Panc1 (cell line): Measurements from ENCODE around the gene FGF5. TPM values are rescaled to one million over a fixed set of nuclear protein-coding genes. Genes with fewer than 3 reads are reported as not detected.

Source experiments
- ATAC-seq: fragments of 200-7000 bp; cut with Tn5 transposase; 2 replicates; pipeline ENCODE4 v1.9.1; 2020; ENCODE audit warnings: mild to moderate bottlenecking, moderate library complexity
- BruUV-seq: library from RNA; stranded (reverse); fragments of 400-500 nt; replicated peaks from 2 replicates; lab custom pipeline; 2021; lab: Mats Ljungman, UMichigan
- CTCF ChIA-PET: fragments of 300-600 bp; sonication (Branson Sonifier 250); formaldehyde crosslinking; loops from one replicate; lab custom pipeline; 2022; ENCODE audit warnings: antibody characterized with exemption; lab: Charles Lee
- POLR2A ChIA-PET: fragments of 300-600 bp; sonication (Branson Sonifier 250); formaldehyde crosslinking; loops from one replicate; lab custom pipeline; 2022; ENCODE audit warnings: antibody characterized with exemption; lab: Charles Lee
- DNase-seq: peaks from one replicate; pipeline ENCODE4 v3.0.0-alpha.2; 2010; ENCODE audit warnings: low read depth, low spot score
- H3K27ac ChIP-seq: 2 replicates; pipeline ENCODE4 v1.5.1; 2011; ENCODE audit warnings: mild to moderate bottlenecking, low read length, inconsistent platforms
- H3K27me3 ChIP-seq: fragments of 200-500 bp; sonication (Bioruptor generic); 2 replicates; pipeline ENCODE4 v1.6.0; 2014; ENCODE audit warnings: low read length, inconsistent platforms; ENCODE audit not compliant: control insufficient read depth, insufficient read depth
- H3K36me3 ChIP-seq: fragments of 200-500 bp; sonication (Bioruptor generic); 2 replicates; pipeline ENCODE4 v1.5.1; 2014; ENCODE audit warnings: inconsistent platforms, mild to moderate bottlenecking, low read length, moderate library complexity; ENCODE audit not compliant: control insufficient read depth, insufficient read depth
- H3K4me1 ChIP-seq: 2 replicates; pipeline ENCODE4 v1.5.1; 2011; ENCODE audit warnings: inconsistent platforms, mild to moderate bottlenecking, low read length, moderate library complexity; ENCODE audit not compliant: control insufficient read depth, insufficient read depth
- H3K4me3 ChIP-seq, 2 experiments: 2 replicates each; pipeline ENCODE4 v1.5.1; 2011 to 2012; ENCODE audit warnings: low read depth in 2 of 2, low read length in 2 of 2, mild to moderate bottlenecking in 2 of 2, inconsistent platforms in 1 of 2, moderate library complexity in 1 of 2
- H3K9me3 ChIP-seq: fragments of 200-500 bp; sonication (Bioruptor generic); 2 replicates; pipeline ENCODE4 v1.5.1; 2014; ENCODE audit warnings: low read depth, mild to moderate bottlenecking, inconsistent platforms, low read length, moderate library complexity; ENCODE audit not compliant: control insufficient read depth, insufficient read depth
- CTCF ChIP-seq: fragments of 450-650 bp; IDR thresholded peaks from 2 replicates; pipeline ENCODE4 v1.5.1; 2017; ENCODE audit warnings: mild to moderate bottlenecking
- POLR2AphosphoS5 ChIP-seq: IDR thresholded peaks from 2 replicates; pipeline ENCODE4 v1.6.1; 2012; ENCODE audit warnings: mild to moderate bottlenecking, low read depth, low read length, moderate library complexity
- REST ChIP-seq, 2 experiments: IDR thresholded peaks; 2 replicates each; pipeline ENCODE4 v1.6.1; 2011 to 2012; ENCODE audit warnings: low read depth in 2 of 2, control low read depth in 1 of 2, low read length in 1 of 2, mild to moderate bottlenecking in 1 of 2, moderate library complexity in 1 of 2; ENCODE audit not compliant: insufficient read depth in 1 of 2
- SIN3A ChIP-seq: IDR thresholded peaks from 2 replicates; pipeline ENCODE4 v1.6.1; 2012; ENCODE audit warnings: low read depth, mild to moderate bottlenecking, low read length, moderate library complexity, borderline replicate concordance; ENCODE audit not compliant: insufficient read depth
- TCF7L2 ChIP-seq: IDR thresholded peaks from 2 replicates; pipeline ENCODE4 v1.6.1; 2011; ENCODE audit warnings: mild to moderate bottlenecking, low read depth, low read length, inconsistent platforms
- in situ Hi-C: cut with HindIII; loops from 2 replicates; pipeline ENCODE4 v1.10.0; 2016; ENCODE audit warnings: low sequenced_read_pairs, low pct_unique_long_range_greater_than_20kb
- intact Hi-C: fragments of 100-400 bp; cut with micrococcal nuclease; formaldehyde crosslinking; loops from one replicate; pipeline ENCODE4 v1.10.0; 2022; ENCODE audit not compliant: unreplicated experiment
- total RNA-seq: library from RNA; stranded (reverse); gene quantifications from one replicate; pipeline ENCODE4 v1.2.1, GENCODE V29; 2021; ENCODE audit not compliant: unreplicated experiment

Gene FGF5
- total RNA-seq, 1 experiment from 2014 or later: 1.3 TPM

- TF ChIP-seq REST (IDR thresholded peaks at IDR 0.05; ENCODE audit: insufficient read depth in 1 of 2, low read depth in 2 of 2, low read length in 1 of 2): no peak
- no peak for TF ChIP-seq SIN3A
- TF ChIP-seq POLR2AphosphoS5: no peak
- no peak for TF ChIP-seq TCF7L2
- no peak for TF ChIP-seq CTCF
- DNase-seq (no peak), ATAC-seq (no peak)
- no peaks in the 10 kb centered on the region for H3K9me3 ChIP-seq
- H3K36me3 ChIP-seq: no peaks in the 10 kb centered on the region
- in situ Hi-C loops: no loop called here
- BruUV-seq: no TSS peak
- no peaks in the 10 kb centered on the region for H3K4me1 ChIP-seq
- ChIA-PET POLR2A (no interaction called here), CTCF (no interaction called here)
- H3K27me3 ChIP-seq: 0 out of 2 replicates have a peak, but pooled peaks cover 3% of the 10 kb centered on the region
- intact Hi-C loops: no loop called here
- H3K27ac ChIP-seq: no peak overlapping the region
- H3K4me3 ChIP-seq: no peak overlapping the region; a peak in 1 of 4 replicates
Measured at GRCh38 chr4:80270868-80271267, 4.4 kb downstream of the FGF5 start.

- ChIA-PET CTCF (no interaction called here), POLR2A (no interaction called here)
- H3K4me3 ChIP-seq: no peak overlapping the region
- H3K27ac ChIP-seq: no peak overlapping the region
- intact Hi-C loops: no loop called here
- H3K9me3 ChIP-seq: no peaks in the 10 kb centered on the region
- no peaks in the 10 kb centered on the region for H3K36me3 ChIP-seq
- 0 out of 2 replicates have a peak, but pooled peaks cover 3% of the 10 kb centered on the region for H3K27me3 ChIP-seq
- H3K4me1 ChIP-seq: no peaks in the 10 kb centered on the region
- BruUV-seq: no TSS peak
- no peak for TF ChIP-seq CTCF
- ATAC-seq (no peak), DNase-seq (no peak)
- in situ Hi-C loops: no loop called here
Measured at GRCh38 chr4:80271801-80272200, 5.3 kb downstream of the FGF5 start.

- no peak overlapping the region for H3K4me3 ChIP-seq
- CTCF ChIA-PET: no interaction called here
- H3K27ac ChIP-seq: no peak overlapping the region
- in situ Hi-C loops (no loop called here), intact Hi-C loops (no loop called here)
- no peak for TF ChIP-seq SIN3A
- no peak for TF ChIP-seq CTCF
- no peak for TF ChIP-seq POLR2AphosphoS5
- TF ChIP-seq REST (IDR thresholded peaks at IDR 0.05; ENCODE audit: insufficient read depth in 1 of 2, low read depth in 2 of 2, low read length in 1 of 2): no peak
- no peak for TF ChIP-seq TCF7L2
- H3K9me3 ChIP-seq: no peaks in the 10 kb centered on the region
- BruUV-seq: no TSS peak
- ATAC-seq (no peak), DNase-seq (no peak)
- H3K36me3 ChIP-seq: no peaks in the 10 kb centered on the region
- no peaks in the 10 kb centered on the region for H3K4me1 ChIP-seq
- POLR2A ChIA-PET: no interaction called here
- no peaks in the 10 kb centered on the region for H3K27me3 ChIP-seq
Measured at GRCh38 chr4:80276931-80277330, 10.5 kb downstream of the FGF5 start.
